ENCODE results near the gene ARHGAP26.

DNA sequence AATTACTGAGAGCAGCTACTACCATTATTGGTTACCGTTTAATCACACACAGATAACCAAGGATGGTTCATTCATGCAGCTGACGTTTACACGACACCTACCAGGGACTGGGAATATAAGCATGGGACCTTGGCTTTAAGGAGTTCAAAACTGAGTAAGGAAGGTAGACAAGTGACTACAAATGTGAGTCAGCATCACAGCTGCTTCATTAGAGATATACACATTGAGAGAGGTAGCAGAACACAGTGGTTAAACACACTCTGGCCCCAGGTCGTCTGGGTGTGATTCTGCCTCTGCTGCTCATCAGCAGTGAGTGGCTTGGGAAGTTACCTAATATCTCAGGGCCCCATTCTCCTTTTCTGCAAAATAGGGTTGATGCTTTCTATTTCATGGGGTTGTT is 364.7 kb downstream of the ARHGAP26 start:
- TF ChIP-seq, protein P1, sequence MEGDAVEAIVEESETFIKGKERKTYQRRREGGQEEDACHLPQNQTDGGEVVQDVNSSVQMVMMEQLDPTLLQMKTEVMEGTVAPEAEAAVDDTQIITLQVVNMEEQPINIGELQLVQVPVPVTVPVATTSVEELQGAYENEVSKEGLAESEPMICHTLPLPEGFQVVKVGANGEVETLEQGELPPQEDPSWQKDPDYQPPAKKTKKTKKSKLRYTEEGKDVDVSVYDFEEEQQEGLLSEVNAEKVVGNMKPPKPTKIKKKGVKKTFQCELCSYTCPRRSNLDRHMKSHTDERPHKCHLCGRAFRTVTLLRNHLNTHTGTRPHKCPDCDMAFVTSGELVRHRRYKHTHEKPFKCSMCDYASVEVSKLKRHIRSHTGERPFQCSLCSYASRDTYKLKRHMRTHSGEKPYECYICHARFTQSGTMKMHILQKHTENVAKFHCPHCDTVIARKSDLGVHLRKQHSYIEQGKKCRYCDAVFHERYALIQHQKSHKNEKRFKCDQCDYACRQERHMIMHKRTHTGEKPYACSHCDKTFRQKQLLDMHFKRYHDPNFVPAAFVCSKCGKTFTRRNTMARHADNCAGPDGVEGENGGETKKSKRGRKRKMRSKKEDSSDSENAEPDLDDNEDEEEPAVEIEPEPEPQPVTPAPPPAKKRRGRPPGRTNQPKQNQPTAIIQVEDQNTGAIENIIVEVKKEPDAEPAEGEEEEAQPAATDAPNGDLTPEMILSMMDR (IDR thresholded peaks at IDR 0.05), result no peak
- no peak for TF ChIP-seq POLR2A (IDR thresholded peaks at IDR 0.05)
